Ovary (tissue), 3 donors: ENCODE measurements around the gene PCDHB14.

Source experiments
- EP300 ChIP-seq: sonication (generic); formaldehyde crosslinking; IDR thresholded peaks from one replicate; pipeline ENCODE4 v1.6.1; 2017; ENCODE audit warnings: antibody characterized with exemption
- TF ChIP-seq, protein P1 (sequence below), 3 donors: fragments of 450-650 bp in 2 of 3; fragments of 200-600 bp in 1 of 3; IDR thresholded peaks; one replicate each; pipeline versions ENCODE4 v1.5.1 to v1.8.0; 2016 to 2022; ENCODE audit warnings: antibody characterized with exemption in 3 of 3, mild to moderate bottlenecking in 1 of 3
- donor health status: DM: no; HTN: no; CAD: no.

DNA sequence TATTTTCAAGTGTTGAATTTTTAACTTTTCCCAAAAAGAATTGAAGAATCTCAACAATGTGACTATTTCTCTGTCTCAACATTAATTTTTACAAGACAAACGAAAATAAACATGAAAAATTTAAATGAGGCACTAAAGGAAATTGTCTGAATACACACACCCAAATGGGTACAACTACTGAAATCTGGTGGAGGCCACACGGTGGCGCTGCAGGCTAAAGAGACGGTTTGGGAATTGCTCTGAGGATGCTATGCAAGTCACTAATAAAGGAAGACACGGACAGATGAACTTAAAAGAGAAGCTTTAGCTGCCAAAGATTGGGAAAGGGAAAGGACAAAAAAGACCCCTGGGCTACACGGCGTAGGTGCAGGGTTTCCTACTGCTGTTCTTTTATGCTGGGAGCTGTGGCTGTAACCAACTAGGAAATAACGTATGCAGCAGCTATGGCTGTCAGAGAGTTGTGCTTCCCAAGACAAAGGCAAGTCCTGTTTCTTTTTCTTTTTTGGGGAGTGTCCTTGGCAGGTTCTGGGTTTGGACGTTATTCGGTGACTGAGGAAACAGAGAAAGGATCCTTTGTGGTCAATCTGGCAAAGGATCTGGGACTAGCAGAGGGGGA is 30.9 kb upstream of the PCDHB14 start, which contains the start of gene PCDHB10:
- TF ChIP-seq, protein P1, sequence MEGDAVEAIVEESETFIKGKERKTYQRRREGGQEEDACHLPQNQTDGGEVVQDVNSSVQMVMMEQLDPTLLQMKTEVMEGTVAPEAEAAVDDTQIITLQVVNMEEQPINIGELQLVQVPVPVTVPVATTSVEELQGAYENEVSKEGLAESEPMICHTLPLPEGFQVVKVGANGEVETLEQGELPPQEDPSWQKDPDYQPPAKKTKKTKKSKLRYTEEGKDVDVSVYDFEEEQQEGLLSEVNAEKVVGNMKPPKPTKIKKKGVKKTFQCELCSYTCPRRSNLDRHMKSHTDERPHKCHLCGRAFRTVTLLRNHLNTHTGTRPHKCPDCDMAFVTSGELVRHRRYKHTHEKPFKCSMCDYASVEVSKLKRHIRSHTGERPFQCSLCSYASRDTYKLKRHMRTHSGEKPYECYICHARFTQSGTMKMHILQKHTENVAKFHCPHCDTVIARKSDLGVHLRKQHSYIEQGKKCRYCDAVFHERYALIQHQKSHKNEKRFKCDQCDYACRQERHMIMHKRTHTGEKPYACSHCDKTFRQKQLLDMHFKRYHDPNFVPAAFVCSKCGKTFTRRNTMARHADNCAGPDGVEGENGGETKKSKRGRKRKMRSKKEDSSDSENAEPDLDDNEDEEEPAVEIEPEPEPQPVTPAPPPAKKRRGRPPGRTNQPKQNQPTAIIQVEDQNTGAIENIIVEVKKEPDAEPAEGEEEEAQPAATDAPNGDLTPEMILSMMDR (IDR thresholded peaks at IDR 0.05): no peak
- no peak for TF ChIP-seq EP300
